NCI-H2107 treated with DMSO at 0.1 percent for 48 hours (cell line): ENCODE measurements around the gene CNGA4.

Experiments
- DNase-seq: peaks from one replicate; lab custom pipeline; 2025; ENCODE audit not compliant: unreplicated experiment; lab: John Stamatoyannopoulos, UW

The CNGA4 gene, protein sequence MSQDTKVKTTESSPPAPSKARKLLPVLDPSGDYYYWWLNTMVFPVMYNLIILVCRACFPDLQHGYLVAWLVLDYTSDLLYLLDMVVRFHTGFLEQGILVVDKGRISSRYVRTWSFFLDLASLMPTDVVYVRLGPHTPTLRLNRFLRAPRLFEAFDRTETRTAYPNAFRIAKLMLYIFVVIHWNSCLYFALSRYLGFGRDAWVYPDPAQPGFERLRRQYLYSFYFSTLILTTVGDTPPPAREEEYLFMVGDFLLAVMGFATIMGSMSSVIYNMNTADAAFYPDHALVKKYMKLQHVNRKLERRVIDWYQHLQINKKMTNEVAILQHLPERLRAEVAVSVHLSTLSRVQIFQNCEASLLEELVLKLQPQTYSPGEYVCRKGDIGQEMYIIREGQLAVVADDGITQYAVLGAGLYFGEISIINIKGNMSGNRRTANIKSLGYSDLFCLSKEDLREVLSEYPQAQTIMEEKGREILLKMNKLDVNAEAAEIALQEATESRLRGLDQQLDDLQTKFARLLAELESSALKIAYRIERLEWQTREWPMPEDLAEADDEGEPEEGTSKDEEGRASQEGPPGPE

DNA sequence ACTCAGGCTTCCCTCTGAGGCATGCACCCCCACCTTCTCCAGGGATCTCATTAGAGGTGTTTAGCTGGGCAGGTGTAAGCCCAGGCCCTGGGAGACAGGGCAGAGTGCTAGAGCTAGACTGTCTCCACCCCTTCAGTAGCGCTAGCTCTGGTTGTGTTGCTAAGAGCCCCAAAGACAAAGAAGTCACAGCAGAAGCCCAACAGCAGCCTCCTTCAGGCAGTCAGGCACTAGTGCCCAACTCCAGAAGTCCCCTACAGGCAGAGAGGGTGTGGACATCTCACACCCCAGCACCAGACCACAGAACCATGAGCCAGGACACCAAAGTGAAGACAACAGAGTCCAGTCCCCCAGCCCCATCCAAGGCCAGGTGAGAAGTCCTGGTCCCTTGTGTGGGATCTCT lies at the start of gene CNGA4:
Gene CNGA4, plus strand, starts transcription at position 188 of the 400 bp plus-strand sequence. Its CDS starts 118 bp downstream, at position 306.
- no peak for DNase-seq

DNA sequence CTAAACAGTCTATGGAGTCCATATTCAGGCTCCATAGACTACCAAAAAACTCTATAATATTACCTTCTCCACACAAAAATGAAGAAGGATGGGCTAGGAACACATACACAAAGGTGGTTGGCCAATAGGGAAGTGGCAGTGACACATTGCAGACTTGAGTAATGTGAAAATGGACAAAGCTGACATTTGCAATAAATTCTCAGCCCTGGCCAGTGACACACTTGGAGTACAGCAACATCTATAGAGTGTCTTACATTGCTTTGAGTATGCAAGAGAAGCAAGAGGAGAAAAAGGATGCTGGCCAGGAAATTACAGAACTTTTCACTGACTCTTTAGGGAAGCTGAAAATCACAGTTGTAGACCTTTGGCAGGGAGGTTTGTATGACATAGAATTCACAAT lies 47.1 kb upstream of the CNGA4 start:
- DNase-seq: no peak

DNA sequence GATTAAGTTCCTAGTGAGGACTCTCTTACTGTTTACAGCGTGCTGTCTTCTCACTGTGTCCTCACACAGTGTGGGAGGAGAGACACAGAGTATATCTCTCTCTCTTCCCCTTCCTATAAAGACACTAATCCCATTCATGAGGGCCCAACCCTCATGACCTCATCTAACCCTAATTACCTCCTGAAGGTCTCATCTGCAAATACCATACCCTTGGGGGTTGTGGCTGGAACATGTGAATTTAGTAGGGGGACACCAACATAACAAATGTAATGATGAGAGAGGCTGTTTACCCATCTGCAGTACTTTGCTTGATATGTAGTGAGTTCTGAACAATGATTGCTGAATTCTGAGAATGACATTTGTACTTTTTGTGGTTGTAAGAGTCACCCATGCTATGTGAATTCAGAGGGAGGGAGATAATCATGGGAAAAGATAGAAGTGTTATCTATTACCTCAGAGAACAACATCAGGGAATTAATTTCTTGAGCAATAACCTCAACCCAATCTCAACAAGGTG lies 44.8 kb upstream of the CNGA4 start:
- no peak for DNase-seq

DNA sequence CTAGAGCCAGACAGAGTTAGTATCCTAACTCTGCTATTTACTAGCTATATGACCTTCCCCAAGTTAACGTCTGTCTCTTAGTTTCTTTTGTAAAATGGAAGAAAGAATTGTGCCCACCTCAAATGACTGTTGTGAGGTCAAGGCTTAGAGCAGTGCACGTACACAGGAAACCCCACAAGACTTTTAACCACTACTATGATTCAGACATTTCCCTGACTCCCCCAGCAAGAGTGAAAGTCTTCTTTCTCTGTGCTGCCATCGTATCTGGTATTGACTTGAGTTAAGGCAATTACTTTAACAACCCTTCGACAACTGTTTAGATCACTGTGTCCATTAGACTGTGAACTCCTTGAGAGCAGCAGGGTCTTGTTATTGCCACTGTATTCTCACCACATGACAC lies 42.5 kb upstream of the CNGA4 start:
- no peak for DNase-seq

DNA sequence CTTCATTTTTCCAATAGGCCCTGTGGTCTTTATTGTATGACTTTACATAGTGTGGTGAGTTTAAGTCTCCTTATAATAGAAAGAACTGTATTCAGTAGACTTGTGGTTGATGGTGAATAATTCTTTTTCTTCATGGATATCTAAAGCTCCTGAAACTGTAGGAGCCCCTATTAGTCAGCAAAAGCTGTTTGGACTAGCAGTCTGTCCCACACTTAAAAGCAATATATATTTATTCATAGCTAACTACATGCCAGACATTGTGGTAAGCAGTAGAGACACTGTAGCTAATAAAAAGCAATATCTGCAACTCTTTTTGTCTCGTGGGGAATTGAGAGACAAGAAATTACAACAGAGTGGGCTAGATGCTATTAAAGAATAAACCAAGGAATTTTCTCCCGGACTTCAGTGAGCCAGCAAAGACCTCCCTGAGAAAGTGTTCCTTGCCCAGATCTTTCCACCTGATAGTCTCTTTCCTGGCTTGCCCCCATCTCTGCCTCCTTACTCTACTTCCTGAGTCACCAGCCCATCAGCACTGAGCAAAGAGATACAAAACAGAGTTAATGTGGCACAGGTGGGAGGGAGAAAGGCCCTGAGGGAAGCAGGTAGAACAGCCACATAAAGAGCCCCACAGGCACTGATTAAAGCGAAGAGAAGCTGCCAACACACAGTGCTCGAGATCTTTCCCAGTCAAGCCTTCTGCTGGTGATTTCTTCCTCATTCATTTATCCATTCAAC lies 41.3 kb upstream of the CNGA4 start:
- DNase-seq: no peak

DNA sequence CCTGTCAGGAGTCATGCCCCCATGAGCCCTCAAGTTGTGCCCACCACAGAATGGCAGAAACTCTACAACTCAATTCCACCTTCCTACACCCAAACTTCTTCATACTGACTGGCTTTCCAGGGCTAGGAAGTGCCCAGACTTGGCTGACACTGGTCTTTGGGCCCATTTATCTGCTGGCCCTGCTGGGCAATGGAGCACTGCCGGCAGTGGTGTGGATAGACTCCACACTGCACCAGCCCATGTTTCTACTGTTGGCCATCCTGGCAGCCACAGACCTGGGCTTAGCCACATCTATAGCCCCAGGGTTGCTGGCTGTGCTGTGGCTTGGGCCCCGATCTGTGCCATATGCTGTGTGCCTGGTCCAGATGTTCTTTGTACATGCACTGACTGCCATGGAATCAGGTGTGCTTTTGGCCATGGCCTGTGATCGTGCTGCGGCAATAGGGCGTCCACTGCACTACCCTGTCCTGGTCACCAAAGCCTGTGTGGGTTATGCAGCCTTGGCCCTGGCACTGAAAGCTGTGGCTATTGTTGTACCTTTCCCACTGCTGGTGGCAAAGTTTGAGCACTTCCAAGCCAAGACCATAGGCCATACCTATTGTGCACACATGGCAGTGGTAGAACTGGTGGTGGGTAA lies 39.6 kb upstream of the CNGA4 start, which contains the start of gene OR52W1:
Gene OR52W1, plus strand, starts transcription at position 51 of the 637 bp plus-strand sequence. Its CDS starts 0 bp downstream, at position 51.
- DNase-seq: no peak

DNA sequence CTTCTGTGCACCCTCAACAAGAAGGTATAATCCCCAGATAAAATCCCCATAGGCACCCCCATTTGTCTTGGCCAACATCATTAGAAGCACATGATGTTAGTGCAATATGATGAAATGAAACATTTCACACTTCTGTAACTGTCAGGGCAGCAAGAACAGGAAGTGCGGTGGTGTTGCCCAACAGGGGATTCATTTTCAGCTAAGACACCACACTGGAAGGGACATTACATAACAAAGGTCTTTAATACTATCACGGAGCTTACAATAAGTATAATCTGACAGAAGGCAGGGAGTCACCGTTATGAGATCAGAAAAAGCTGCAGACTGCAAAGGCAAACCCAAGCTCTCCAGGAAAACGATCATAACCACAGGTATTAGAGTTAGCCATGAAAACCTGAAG lies 37.9 kb upstream of the CNGA4 start:
- DNase-seq: no peak

DNA sequence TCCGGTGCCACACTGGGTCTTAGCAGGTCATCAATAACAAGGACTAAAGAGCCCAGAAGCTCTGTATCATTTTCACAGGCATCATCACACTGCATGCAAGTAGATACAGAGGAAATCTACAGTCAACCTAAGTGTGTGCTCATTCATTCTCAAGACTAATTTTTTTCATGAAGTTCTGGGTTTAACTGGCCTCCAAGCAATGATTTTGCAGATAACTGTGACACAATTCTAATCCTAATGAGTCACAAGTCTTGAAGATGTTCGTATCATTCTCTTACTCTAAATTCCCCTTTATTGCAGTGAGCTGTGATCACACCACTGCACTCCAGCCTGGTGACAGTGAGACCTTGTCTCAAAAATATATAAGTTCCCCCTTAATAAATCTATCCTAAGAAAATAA lies 37.4 kb upstream of the CNGA4 start:
- DNase-seq: no peak

DNA sequence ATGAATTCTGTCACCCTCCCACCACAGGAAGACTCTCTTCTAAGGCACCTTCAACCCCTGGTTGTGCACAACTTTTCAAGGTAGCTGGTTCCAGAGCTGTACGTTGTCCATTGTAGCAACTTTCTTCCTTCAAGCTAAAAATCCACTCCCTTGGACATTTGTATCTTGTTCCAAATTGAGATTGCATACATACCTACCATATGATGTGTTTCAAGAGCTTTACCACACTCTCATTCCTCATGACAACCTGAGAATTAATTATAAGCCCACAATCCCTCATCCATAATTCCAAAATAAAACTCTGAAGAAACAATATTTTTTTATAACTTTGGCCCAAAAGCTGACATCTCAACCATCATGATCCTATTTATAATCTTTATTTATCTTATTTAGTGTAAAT lies 36.8 kb upstream of the CNGA4 start:
- no peak for DNase-seq

DNA sequence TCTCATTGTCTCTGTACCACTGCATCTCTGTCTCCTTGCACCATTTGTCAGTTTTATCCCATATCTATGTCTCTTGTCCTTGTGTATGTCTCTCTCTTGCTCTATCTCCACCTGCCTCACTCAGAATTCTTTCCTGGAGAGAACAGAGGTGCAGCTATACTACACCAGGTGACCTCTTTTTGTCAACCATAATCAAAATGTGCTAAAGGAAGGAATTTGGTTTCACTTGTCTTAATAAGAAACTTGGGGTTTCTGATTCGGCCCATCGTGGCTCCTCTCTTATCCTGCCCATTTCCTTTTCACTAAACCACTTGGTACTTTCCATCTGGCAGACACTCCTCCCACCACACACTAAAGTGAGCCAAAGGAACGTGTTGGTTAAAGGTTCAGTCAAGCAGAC lies 35.6 kb upstream of the CNGA4 start:
- no peak for DNase-seq

DNA sequence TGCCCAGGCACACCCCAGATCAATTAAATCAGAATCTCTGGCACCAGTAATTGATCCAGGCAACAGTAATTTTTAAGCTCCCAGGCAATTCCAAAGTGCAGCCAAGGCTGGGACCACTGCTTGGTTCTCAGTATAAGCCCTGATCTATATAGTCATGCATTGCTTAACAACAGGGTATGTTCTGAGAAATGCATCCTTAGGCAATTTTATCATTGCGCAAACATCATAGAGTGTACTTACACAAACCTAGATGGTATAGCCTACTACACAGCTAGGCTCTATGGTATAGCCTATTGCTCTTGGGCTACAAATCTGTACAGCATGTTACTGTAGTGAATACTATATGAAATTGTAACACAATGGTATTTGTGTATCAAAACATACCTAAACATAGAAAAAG lies 34.2 kb upstream of the CNGA4 start:
- no peak for DNase-seq

DNA sequence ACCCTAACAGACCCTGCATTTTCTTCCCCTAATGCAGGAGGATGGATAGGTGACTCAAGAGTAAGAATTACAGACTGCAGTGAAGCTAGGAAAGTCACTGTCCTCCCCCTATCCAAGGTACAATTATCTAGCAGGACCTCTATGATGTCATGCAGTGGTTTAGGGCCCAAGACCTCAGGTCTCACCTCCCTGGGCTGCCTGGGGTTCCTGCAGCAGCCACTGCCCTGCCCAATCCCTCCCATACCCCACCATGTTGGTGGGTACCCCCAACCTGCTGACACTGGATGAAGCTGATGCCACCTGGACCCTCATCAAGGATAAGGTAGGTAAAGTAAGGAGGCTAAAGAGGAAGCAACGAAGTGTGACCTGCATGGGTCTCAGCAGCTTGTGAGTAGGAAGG lies 33.5 kb upstream of the CNGA4 start, which contains the start of gene C11orf42:
Gene C11orf42, plus strand, starts transcription at position 192 of the 400 bp plus-strand sequence. Its CDS starts 59 bp downstream, at position 251.
- DNase-seq: no peak

DNA sequence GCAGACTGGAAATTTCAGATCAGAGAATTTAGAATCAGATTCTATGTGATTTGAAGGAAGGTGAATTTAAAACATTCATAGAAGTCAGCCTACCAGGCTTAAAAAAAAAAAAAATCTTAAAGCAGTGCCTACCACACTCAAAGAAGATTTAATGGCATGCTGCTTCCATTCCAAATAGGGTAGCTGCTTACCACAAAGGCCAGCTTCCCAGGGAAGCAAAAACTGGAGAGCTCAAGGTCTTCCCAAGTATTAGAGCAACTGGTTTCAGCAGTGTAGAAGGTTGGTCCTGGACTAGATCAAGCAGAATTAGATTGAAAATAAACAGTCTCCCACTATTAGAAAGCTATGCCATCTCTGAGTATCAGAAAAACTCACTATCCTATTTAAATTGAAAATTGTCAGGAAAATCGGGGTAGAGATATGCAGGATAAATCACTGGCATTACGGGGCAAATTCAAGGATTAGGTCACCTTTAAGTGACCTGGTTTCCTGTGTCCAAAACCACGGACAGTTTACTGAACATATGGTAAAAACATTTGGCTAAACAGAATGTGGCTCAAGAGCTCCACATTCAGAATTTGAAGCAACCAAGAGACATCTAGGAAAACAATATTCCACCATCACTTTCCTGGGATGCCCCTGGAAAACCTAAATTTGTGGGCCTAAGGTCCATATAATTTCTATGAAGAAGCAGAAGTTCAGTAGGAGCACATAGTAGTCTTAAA lies 32.3 kb upstream of the CNGA4 start:
- DNase-seq: no peak

DNA sequence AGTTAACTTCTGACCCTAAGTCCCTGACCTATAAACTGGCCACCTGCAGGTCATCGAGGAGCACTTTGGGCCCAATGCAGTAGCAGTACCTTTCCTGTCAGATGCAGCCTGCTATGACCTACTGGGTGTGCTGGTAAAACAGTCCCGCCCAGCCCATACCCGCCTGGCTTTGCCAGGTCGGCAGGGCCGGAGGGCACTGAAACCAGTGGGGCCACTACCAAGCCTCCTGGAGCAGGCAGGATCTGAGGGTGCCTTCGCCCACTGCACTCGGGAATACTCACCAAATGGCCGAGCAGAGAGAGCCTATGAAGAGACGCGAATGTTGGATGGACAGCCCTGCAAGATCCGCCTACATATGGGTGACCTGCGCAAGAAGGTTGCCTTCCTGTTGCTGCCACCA lies 29.1 kb upstream of the CNGA4 start:
- DNase-seq: no peak

DNA sequence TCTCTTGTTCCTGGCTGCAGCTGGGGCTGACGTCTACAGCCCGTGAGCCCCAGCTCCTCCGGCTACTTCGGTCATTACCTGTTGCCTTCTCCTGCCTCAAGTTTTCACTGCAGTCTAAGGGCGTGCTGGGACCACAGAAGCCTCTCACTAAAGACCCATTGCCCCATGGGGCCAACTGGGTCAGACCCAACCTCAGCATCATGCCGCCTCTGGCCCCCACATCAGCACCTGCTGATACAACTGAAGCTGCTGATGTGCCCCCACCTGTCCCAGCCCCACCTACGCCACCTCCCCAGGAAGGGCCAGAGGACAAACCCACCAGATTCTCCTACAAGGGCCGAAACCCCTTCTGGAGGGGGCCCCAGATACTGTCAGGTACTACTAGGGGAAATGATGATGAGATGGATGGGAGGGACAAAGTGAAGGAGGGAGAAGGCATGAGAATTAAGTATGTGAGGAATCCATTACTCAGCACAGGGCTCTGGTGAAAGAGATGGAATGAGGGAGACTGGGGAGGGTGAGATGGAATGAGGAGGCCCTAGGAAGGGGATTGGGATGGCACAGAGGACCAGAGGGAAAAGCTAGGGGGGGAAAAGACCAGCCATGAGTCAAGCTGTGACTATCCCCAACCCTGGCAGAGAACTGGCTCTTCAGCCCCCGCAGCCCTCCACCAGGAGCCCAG lies 28.5 kb upstream of the CNGA4 start:
- DNase-seq: no peak

DNA sequence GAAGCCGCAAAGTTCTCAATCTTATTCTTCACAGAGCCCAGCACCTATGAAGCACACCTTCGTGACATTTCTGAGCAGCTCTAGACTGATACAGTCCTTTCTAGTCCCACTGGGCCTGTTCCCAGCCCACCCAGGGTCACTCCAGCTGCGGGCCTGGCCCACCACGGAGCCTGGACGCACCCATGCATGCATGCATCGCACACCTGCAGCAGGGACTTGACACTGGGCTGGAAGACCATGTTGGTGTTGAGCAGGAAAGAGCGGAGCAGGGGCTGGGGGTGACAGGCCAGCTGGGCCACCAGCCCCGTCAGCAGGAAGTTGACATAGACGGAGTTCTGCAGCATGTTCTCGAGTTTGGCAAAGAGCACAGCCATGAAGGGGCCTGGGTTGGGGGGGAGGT lies 24.4 kb upstream of the CNGA4 start:
- no peak for DNase-seq

DNA sequence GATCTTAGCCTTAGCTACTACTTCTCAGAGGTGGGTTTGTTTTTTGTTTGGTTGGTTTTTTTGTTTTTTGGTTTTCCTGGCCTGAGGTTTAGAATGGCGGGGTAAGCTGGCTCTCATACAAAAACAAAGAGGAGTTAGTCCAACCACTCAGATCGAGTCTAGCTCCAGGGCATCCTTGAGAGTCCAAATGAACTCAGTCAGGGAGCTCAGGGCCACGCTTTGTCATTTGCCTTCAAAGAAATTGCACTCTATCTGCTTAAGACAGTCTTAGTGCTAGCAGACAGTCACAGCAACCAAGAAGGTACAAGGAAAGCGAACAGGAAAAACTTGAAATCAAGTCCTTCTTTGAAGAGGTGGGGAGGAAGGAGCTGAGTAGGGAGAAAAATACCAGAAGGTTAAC lies 22.4 kb upstream of the CNGA4 start:
- DNase-seq: no peak

DNA sequence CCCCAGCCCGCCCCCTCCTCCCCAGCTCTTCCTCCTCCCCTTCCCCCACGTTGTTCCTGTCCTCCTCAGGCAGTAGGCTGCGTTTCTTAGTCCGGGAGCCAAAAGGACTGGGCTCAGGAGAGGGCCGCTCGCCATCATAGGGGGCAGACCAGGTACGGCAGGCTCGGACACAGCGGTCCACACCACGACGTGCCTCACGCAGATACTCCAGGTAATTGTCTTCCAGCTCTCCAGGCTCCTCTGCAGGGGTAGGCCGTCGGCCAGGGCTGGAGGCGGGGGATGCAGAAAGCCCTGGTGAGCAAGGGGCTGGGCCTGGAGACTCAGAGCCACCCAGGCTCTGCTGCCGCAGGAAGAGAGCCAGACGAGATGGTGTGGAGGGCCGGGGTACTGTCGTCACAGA lies 21.2 kb upstream of the CNGA4 start:
- no peak for DNase-seq

DNA sequence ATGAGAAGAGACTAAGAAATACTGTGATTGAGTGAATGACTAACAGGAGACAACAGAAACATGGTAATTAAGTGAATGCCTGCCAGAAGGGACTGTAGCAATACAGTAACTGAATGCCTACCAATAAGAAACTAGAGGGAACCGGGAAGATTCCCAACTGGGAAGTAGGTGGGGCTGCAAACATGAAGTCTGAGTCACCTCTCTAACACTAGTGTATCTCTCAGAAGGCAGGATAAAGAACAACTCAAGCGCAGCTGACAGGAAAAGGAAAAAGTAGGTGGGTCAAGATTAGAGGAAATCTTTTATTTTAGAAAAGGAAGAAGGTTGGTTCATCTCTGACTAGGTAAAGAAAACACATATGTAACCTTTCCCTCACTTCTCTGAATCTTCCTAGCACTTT lies 19.5 kb upstream of the CNGA4 start:
- DNase-seq: no peak

DNA sequence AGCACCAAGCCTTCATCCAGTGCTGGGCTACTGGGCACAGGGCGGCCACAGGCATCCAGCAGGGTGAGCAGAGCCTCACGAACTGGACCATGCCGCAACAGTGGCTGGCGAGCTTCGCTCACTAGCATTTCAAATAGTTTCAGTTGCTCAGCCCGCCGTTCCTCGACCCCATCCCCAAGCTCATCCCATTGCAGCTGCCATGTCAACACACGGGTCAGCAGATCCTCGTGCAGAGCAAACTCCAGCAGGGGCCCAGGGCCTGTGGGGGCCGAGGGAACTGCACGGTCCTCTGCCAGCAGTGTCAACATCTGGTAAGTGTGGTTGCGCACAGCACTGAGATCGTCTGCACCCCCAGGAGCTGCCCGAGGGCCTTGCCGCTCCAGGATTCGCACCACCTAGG lies 15.0 kb upstream of the CNGA4 start:
- DNase-seq: no peak
